Stimulated activated CD8-positive, alpha-beta memory T cell treated with anti-CD3 and anti-CD28 coated beads, Interleukin-15, amount 100 ng/mL, for 48 hours (primary cell): Measurements from ENCODE around the gene MYPOP.

Source experiments
- DNase-seq, 2 donors: peaks; one replicate each; pipeline ENCODE4 v3.0.0-alpha.2; 2020; ENCODE audit warnings: low read depth in 2 of 2

Gene MYPOP

DNA sequence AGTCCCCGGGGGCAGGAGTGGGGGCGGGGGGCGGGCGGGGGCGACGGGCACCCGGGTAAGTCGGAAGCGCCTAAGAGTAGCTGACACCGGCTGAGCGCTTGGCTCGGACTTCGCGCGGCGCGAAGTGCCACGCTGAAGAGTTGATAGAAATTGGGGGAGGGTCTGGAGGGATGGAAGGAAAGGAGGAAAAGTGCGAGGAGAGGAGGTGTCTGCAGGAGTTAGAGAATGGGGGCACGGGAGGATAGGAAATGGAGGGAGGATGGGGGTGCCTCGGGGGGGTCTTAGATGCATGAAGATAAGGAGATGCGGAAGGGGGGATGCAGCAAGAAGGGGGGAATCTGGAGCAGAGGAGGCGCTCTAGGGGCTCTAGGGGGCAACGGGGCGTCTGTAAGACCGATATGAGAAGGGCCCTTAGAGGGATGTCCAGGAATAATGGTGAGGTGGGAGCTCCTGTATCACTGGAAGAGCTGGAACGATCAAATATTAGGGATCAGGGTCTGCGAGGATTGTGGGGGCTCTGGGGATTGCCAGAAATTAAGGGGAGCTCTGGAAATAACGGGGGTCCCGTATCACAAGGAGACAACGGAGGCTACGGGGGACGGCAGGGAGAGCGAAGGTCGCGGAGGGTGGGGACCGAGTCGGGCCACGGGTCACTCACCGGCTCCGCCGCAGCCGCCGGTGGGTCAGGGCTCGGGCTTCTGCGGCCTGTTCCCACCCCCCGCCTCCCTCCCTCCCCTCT is at the start of gene MYPOP:
Gene MYPOP, minus strand, starts transcription at position 702 of the 739 bp plus-strand sequence. CDS start 840 bp downstream, outside the sequence.
- no peak for DNase-seq

DNA sequence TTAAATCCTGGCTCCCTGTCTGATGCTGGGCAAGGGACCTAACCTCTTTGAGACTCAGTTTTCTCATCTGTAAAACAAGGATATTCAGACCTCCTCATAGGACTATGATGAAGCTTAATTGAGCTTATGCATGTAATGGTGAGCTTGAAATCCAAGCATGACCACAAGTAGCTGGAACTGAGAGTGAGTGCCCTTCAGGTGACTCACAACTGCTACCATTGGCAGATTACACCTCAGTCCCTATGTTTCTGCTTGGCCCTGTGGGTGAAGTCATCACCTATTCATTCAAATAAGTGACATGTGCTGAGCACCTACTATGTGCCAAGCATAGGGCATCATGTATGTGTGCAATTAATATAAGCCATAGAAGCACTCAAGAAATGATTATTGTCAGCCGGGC is 45.5 kb upstream of the MYPOP start:
- no peak for DNase-seq

DNA sequence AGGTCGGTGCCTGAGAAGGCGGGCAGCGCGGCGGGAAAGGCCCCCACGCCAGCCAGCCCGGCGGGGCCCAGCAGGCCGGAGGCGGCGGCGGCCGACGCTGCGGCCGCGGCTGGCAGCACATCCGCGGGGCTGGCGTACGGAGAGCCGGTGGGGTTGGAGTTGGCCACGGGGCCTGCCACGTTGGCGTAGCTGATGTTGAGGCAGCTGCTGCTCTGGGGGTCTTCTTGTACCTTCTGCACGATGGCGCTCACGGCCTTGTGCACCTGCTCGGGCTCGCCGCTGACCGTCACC is 38.0 kb upstream of the MYPOP start:
- DNase-seq: no peak

DNA sequence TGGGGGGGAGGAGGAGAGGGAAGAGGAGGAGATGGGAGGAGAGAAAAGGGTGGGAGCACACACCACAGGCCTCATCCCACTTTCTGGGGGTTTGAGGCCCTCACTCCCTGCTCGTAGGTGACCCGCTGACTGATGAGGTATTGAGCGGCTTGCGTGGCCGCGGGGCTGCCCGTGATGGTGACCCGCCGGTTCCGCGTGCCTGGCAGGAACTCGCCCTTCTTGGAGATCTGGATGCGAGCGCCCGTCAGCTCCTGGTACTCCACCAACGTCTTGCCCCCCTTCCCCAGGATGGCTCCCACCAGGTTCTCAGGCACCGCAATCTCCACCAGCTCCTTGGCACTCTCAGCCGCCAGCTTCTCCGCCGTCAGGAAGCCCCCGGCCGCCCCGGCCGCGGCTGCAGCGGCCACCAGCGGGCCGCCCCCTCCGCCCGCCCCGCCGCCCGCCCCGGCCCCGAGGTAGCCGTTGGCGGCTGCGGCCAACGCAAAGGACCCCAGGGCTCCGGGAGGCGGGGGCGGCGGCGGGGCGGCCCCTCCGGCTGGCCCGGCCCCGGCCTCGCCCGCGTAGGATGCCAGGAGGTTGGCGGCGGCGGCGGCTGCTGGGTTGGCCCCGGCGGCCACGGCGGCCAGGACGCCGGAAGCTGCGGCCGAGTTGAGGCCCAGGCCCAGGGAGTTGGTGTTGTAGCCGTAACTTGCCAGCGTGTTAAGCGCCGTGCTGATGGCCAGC is 37.5 kb upstream of the MYPOP start:
- no peak for DNase-seq

DNA sequence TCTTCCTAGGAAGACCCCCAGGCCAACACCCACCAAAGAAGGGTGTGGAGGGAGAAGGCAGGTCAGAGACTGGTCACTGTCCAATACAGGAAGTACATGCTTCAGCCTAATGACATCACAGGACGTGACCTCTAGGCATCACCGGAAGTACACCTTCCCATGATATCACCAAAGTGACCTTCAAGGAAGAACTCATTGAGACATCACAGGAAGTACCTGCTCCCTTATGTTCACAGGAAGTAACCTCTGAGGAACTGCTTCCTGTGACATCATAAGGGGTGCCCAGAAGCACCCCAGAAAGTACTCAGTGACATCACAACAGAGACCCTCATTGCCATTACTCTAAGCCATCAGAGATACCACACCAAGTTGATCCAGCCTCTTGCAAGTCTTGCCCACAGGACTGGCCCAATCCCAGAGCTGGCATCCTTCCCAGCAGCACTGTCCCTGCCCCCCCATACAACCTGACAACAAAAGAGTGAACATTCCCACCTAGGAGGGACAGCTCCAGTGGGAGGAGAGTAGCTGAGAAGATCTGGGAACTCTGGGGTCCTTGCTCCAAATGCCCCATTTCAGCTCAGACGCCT is 36.4 kb upstream of the MYPOP start:
- no peak for DNase-seq

DNA sequence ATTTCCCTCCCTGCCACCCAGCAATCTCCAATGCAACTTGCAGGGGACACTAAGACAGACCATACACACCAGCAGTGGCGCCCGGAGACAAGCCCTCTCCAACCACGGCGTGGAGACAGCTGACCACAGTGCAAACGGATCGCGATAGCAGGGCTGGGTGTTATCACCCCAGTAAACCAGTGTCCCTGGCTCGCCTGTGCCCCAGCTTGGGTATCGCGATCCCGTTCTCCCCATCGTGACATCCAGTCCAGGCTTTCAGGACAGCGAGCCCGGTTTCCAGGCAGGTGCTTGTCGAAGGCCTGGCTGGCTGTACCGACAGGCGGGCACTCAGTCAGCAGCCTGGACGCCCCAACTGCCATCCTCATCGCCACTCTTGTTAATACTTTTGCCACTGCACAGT is 32.9 kb upstream of the MYPOP start:
- no peak for DNase-seq

- DNase-seq: no peak
Observed at GRCh38 chr19:45934551-45935230, 32.3 kb upstream of the MYPOP start.

- DNase-seq: no peak
Observed at GRCh38 chr19:45933759-45934158, 31.3 kb upstream of the MYPOP start.

DNA sequence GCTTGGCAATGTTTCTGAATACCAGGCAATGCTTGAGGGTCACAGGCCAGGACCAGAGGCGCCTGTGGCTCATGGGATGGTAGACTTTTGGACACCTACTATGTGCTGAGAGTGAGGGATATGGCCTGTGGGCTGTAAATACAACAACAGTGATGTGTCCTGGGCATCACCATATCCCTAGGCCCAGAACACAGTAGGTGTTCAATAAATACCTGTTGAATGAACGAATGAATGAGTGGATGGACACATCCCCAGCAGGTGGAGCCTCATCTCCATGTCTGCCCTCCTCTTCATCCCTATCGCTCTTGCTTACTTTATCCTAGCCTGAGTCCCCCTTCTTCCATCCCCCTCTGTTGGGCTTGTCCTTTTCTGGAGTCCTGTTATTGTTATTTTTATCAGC is 28.6 kb upstream of the MYPOP start:
- no peak for DNase-seq

DNA sequence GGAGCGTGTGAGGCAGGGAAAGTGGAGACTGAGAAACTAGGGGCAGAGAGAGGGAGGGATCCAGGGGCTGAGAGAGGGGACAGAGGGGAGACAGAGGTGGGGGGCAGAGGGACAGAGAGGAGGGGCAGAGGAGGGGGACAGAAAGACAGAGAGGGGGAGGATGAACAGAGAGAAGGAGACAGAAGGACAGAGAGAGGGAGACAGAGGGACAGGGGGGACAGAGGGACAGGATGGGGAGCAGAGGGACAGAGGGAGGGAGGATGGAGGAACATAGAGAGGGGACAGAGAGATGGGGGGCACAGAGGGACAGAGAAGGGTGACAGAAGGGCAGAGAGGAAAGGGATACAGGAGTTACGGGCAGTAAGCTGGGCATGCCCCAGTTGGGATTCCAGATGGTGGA is 26.8 kb upstream of the MYPOP start:
- DNase-seq: no peak

DNA sequence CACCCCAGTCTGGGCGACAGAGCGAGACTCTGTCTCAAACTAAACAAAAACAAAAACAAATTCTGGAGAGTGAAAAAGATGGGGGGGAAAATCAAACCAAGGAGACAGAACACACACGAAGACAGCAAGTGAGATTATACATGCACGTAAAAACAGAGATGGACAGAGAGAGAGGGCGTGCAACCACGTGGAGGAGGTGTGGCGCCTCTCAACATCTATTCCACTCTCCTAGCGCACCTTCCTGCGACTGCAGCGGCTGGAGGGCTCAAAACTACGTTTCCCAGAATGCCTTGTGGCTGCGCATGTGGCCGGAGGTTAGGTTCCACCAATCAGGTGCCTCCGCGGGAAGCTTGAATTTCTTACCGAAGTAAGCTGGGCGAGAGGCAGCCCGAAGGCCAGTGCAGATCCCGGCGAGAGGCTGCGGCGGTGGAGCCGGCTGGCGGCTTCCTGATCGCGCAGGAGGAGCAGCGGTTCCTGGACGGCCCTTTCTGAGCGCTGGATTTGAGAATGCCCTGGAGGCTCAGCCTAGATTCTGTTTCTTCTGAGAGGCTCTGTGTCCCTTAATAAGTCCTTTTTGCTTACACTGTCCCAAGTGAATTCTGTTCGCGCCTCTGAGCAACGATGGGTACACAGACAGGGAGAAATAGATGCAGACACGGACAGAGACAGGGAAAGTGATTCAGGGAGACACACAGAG is 25.3 kb upstream of the MYPOP start:
- peak; percentile 74 to 78 for DNase-seq

DNA sequence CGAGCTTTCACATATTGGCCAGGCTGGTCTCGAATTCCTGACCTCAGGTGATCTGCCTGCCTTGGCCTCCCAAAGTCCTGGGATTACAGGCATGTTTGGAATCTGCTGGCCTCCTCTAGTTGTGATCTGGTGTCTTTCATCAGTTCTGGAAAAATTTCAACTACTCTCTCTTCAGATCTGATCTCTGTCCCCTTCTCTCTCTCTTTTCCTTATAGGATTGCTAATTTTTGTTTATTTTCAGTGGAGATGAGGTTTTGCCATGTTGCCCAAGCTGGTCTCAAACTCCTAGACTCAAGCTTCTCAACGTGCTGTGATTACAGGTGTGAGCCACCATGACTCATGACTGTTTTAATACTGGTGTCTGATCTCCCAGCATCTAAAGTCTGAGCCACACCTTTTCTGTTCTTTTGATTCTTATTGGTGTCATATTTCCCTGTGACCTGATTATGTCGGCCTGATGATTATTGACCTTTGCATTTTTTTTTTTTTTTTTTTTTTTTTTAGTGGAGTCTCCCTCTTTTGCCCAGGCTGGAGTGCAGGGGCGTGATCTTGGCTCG is 22.6 kb upstream of the MYPOP start:
- DNase-seq: no peak

DNA sequence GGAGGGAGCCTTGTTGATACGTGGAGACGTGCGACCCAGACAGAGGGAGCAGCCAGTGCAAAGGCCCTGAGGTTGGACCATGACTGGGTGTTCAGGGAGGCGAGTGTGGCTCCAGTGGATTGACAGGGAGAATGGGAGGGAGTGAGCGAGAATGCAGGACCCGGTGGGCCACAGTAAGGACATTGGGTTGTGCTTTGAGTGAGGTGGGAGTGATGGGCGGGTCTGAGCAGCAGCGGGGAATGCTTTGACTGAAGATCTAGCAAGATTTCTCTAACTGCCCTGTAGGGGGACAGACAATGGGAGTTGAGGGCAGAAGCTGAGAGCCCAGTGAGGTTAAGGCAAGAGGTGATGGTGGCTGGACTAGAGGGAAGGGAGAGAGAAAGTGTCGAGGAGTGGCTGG is 19.9 kb upstream of the MYPOP start:
- DNase-seq: no peak

GRCh38 chr19:45920458-45920857 is 18.0 kb upstream of the MYPOP start:
- no peak for DNase-seq

GRCh38 chr19:45919678-45920077 is 17.3 kb upstream of the MYPOP start:
- DNase-seq: no peak

- no peak for DNase-seq
Observed at GRCh38 chr19:45918721-45919120, 16.3 kb upstream of the MYPOP start.

GRCh38 chr19:45917421-45918091 is 15.1 kb upstream of the MYPOP start:
- DNase-seq: no peak

DNA sequence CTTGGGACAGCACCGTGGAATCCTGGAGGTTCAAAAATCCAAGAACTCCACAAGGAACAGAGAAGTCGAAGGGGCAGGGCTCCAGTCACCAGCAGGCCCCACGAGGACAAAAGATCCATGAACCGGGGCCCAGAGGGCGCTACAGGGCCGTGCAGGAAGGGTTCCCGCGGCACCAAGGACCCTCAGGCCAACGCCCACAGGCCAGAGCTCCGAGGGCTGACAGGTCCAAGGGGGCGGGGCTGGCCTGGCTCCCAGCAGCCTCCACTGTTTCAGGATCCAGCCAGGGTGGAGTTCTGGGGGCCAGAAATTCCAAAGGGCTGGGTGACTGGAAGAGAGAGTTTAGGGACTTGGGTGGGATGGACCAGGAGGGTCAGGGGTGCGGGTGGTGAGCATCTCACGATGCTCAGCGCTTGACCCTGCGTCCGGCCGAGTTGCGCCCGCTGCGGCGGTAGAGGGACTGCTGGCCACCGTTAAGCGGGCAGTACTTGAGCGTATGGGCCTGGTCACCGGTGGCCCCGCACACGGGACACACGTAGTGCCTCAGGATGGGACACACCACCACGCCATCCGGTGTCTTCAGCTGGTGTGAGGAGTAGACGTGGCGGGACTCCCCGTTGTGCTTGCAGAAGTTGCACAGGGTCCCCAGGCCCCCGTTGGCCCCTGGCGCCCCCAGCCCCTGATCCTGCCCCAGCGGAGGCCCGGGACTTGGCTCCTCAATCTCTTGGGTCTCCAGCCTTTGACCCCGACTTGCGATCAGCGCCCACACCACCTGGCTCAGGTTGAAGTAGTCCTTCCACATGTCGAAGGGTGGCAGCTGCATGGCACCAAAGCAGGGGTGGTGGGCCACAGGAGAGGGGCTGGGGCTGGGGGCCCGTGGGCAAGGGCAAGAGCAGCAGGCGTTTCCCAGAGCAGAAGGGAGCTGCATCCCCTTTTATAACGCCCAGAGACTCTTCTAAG is 11.7 kb upstream of the MYPOP start, which contains the start of gene NANOS2:
Gene NANOS2, minus strand, starts transcription at position 905 of the 957 bp plus-strand sequence. Its CDS starts 85 bp downstream, at position 820.
- DNase-seq: no peak

- no peak for DNase-seq
Observed at GRCh38 chr19:45911291-45911690, 8.9 kb upstream of the MYPOP start.

- no peak for DNase-seq
Observed at GRCh38 chr19:45908956-45909355, 6.5 kb upstream of the MYPOP start.
